HL-60 (cell line): Measurements from ENCODE around the gene ADAMTS15.

Experiments
- GABPA ChIP-seq: IDR thresholded peaks from 2 replicates; pipeline ENCODE4 v1.6.1; 2012; ENCODE audit warnings: low read depth
- POLR2AphosphoS5 ChIP-seq: IDR thresholded peaks from 2 replicates; pipeline ENCODE4 v1.6.1; 2012; ENCODE audit warnings: low read depth
- TF ChIP-seq, protein P1 (sequence below): IDR thresholded peaks from one replicate; pipeline ENCODE4 v1.5.1; 2011; ENCODE audit warnings: low read length, control low read depth, inconsistent platforms; ENCODE audit not compliant: insufficient read depth

GRCh38 chr11:130423541-130424142, 24.8 kb upstream of the ADAMTS15 start:
- TF ChIP-seq, protein P1, sequence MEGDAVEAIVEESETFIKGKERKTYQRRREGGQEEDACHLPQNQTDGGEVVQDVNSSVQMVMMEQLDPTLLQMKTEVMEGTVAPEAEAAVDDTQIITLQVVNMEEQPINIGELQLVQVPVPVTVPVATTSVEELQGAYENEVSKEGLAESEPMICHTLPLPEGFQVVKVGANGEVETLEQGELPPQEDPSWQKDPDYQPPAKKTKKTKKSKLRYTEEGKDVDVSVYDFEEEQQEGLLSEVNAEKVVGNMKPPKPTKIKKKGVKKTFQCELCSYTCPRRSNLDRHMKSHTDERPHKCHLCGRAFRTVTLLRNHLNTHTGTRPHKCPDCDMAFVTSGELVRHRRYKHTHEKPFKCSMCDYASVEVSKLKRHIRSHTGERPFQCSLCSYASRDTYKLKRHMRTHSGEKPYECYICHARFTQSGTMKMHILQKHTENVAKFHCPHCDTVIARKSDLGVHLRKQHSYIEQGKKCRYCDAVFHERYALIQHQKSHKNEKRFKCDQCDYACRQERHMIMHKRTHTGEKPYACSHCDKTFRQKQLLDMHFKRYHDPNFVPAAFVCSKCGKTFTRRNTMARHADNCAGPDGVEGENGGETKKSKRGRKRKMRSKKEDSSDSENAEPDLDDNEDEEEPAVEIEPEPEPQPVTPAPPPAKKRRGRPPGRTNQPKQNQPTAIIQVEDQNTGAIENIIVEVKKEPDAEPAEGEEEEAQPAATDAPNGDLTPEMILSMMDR: no peak
- TF ChIP-seq POLR2AphosphoS5 (no peak), GABPA (no peak)
